Jurkat, Clone E6-1 (cell line): Measurements from ENCODE around the gene NDUFA11. TPM values are rescaled to one million over a fixed set of nuclear protein-coding genes. Genes with fewer than 3 reads are reported as not detected.

Source experiments
- DNase-seq: peaks from one replicate; pipeline ENCODE4 v3.0.0-alpha.2; 2011; ENCODE audit warnings: low read depth, low spot score
- H3K4me3 ChIP-seq: 2 replicates; pipeline ENCODE4 v1.5.1; 2011; ENCODE audit warnings: mild to moderate bottlenecking, low read length, control low read depth, moderate library complexity
- polyA plus RNA-seq: library from polyadenylated mRNA; unstranded; fragments of >200 nt; gene quantifications from one replicate; pipeline ENCODE4 v1.2.1, GENCODE V29; 2012; ENCODE audit warnings: missing spikeins; ENCODE audit not compliant: insufficient read length, insufficient read depth

Gene NDUFA11
- 328 TPM for polyA plus RNA-seq

DNA sequence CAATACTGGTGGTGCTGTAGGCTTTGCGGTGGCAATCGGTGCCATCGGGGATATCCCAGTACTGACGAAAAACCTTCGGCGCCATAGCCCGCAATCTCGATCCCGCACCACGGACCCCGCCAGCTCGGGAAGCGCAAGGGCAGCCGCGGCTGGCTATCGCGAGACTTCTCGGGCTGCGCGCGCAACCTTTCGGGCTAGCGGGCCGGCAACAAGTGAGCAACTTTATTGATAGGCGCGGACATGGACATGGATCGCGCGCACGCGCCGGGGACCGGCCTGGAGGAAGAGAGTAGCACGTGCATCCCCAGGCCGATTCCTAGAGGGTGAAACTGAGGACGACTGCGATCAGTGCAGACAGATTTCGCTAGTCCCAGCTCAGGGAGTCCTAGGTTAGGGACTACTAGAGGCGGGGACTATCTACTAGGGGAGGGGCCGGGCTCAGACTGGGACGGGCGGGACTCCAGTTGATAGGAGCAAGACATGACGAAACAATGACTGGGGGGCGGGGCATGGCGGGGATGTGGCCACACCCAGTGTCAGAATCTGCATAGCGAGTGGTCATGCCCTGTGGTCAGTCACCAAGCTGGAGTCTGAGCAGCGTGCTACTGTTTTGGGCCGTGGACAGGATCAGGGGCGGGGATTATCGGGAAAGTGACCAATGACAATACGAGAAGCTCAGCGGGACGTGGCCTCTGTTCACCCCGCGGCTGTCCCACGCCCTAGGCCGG lies at the start of gene NDUFA11:
Gene NDUFA11, minus strand, starts transcription at position 167 of the 728 bp plus-strand sequence. Its CDS starts 82 bp downstream, at position 85.
- peak; percentile 89 for DNase-seq
- peak within 1 kb of the TSS; percentile 99 for H3K4me3 ChIP-seq

DNA sequence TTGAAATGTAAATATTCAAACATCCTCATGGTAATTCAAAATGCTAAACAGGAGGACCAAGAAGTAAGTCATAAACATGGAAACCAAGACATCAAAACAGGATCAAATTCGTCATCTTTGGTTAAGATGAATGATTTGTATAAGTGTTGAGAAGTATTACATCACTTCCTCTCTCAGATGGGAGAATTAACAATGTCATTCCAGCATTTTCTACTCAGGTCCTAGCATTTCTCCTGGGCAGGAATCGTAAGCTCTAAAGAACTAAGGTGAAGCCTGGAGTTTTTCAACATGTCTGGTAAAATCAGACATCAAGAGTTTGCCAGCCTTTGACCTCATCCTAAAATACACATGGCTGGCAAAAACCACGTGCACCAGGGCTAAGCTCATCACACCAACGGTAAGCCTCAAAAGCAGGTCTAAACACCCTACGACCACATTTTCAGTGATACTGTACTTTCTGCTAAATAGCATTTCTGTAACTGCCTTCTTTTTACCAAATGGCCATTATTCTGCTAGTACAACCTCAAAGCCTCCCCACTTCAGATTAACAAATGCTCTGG lies 49.5 kb upstream of the NDUFA11 start:
- no peak for DNase-seq
- H3K4me3 ChIP-seq, result no peak overlapping the region

DNA sequence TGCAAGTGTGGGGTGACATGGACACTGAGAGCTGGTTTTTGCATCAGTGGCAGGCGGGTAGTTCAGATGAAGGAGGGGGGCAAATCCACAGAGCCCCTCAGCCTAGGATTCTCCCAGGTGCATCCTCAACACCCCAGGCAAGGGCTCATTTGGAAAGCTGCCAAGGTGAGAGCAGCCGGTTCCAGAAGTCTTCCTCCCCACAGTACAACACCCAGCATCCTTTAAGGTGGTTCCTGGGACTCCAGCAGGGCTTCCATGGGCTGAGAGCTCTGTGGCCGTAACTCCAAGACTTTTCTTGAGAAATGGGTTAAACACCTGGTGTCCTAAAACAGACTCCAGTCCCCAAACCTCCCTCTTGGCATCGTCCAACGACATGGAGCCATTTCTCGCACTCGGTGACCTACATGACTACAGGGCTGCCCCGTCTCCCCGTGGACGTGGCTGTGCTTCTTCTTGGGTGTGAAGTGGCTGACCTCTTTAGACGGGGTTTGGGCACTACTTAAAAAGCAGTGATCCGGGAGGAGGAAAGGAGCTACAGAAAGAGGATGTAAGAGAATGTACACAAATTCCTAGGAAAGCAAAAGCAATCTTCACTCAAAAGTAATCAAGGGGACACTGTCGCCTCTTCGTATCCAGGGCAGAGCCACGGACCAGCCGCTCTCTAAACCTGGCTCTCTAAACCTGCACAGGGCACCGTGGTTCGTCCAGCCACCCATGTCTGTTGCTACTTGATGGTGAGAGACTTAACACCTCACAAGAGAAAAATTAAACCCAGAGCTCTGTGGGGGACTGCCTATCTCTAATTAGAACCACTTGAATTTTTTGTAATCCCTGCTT lies 48.8 kb upstream of the NDUFA11 start:
- H3K4me3 ChIP-seq, result no peak overlapping the region
- no peak for DNase-seq

DNA sequence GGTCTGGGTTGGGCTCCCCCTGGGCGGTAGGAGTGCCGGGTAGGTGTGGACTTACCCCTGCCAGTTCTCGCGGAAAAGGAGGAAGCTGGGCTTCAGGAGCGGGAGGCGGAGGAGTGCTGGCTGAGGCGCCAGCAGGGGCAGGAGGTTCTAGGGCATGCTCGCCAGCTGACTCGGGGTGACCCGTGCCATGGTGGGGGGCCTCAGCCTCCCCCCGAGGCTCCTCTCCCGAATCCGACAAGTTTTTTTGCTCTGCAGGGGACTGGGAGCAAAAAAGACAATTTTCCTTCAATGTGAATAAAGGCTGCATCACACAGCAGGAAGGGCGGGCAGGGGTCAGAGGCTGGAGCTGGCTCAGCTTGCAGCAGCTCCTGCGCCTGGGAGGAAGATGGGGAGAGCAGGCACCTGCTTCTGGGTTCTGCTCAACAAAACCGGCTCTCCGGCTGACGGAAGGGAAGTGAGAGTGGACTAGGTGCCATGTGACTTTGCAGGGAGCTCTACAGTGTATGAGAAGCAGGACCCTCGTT lies 47.8 kb upstream of the NDUFA11 start:
- H3K4me3 ChIP-seq, result no peak overlapping the region
- no peak for DNase-seq

DNA sequence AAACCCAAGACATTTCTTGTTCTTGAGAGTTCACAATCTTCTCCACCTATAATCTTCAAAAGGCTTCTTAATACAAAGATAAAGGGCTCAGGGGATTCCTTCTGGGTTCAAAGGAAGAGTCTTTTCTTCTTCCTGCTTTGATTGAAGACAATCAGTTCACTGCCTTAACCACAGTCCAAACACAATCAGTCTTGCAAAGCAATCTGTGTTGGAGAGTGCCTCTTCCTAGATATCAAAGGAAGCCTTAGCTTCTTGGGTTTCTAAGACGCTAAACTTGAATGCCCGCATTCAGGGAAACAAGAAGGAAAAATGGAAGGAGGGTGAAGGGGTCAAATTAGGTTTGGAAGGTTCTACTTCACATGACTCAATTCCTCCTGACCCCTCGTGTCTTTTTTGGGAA lies 47.2 kb upstream of the NDUFA11 start:
- peak; percentile 37 for DNase-seq

DNA sequence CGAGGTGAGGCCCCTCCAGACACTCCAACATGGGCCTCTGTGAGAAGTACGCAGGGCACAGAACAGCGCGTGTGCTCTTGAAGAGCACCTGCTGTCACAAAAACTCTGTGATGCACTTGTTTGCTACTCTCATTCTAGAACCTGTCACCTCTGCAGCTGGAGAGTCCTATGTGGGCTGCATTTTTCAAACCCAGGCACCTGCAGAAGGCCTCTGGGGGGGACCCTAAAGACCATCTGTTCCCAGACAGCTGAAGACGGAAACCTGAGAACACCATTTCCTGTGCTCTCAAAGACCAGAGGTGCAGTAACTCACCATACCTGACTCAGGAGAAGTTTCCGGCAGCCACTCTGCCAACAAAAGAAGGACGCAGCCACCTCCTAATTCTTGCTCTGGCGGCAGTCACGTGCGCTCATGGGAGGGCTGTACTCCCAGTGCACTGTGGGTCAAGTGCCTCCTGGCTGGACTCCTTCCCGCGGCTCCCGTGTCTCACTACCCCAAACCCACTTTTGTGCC lies 46.3 kb upstream of the NDUFA11 start:
- H3K4me3 ChIP-seq, result peak overlapping the region; percentile 11; the same call in 1 of the 2 replicates
- DNase-seq, result peak; percentile 84

More for the DNA sequence above, 47.2 kb upstream of the NDUFA11 start:
- no peak overlapping the region for H3K4me3 ChIP-seq

DNA sequence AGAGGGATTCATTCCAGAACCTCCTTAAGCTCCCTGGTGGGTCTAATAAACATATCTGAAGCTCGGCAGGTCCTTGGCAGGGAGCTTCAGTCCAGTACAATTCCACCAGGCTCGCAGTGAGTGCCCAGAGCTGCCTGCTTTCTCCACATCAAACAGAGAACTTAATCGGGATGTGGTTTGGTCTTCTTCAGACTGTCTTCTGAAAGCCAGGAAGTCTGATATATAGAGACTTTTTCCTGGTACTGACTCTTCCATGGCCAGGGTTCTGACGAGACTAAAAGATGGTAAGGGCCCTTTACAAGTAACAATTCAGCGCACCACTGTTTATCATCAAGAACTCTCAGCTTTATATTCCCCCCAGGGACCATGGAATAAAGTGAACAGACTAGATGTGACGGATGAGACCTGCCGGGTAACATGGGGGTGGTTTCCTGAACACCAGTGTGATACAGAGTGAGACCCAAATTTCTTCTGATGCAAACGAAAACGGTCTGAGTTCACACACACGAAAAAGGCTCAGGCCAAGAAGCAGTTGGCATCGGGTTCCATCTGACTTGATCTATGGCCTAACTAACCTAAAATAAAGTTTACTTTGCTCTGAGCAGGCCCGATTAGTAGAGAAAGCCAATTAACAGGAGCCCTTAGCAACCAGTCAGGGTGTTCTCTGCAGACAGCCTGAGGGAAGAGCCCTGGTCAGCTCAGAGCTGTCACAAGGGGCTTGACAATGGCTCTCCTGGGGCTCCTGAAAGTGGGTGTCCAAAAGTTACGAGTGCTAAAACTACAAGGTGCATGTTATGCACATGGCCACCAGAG lies 45.4 kb upstream of the NDUFA11 start:
- H3K4me3 ChIP-seq, result no peak overlapping the region
- no peak for DNase-seq

DNA sequence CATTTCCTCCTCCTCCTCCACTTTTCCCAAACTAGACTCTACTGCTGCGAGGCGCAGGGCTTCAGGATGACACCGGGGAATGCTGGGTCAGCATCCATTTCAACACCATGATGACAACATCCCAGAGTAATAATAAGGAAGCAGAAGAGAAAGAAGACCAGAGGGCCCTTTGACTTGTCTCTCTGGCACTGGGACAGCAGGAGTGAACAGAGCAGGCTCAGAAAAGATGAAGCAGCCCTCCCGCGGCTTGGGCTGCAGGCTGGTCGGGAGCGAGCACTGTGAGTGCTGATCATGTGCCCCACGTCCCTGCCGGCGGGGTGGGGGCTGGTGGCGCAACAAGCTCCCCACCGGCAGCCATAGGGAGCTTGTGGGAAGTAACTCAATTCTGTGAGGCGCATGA lies 43.8 kb upstream of the NDUFA11 start:
- no peak overlapping the region for H3K4me3 ChIP-seq
- DNase-seq, result no peak

DNA sequence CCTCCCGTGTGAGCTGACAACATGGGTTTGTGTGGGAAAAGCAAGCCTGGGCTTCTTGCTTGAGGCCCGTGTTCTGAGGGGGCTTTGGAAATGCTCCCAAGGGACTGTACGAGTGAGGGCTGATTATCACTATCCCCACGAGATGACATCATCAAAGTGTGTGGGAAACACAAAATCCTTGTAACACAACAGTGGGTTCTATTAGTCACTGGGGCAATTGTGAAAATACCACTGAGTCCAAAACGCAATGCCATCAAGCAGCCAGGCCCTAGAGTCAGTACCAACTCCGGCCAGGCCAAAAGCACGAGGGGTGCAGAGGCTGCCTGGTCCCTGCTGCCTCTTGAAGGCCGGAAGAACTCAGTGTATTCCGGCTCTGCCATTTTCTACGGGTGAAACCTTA lies 40.0 kb upstream of the NDUFA11 start:
- no peak overlapping the region for H3K4me3 ChIP-seq
- no peak for DNase-seq

DNA sequence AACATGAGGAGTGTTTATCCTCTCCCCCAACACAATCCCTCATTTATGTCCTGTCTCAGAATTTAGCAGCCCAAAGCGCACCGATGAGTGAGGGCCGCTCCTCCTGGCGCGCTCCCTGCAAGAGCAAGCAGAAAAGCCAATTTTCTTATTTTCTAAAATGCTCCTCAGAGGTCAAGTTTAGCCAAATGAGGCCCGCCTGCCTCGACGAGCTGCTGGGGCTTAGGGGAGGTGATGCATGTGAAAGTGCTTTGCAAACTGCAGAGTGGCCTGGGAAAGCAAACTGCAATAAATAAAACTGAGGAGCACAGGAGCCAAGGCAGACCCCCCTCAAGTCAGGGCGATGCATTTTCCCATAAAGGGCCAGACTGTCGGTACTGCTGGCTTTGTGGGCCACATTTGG lies 39.5 kb upstream of the NDUFA11 start:
- no peak overlapping the region for H3K4me3 ChIP-seq
- DNase-seq, result no peak

DNA sequence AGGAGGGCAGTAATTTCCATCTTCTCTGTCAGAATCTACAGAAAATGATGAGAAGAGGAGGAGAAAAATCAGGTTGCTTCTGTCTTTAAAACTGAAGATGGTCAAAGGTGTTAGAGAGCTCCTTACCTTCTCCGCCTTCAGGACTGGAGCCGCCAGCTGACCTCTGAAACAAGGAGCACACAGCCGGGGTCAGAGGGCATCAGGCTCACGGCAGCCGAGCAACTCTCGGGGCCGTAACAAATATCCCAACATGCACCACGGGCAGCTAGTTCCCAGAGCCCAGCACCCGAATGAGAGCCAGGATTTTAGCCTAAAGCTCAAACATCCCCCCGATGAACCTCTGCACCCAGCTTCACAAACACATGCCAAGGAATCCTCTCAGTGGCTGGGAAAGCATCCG lies 38.1 kb upstream of the NDUFA11 start:
- no peak for DNase-seq
- no peak overlapping the region for H3K4me3 ChIP-seq

DNA sequence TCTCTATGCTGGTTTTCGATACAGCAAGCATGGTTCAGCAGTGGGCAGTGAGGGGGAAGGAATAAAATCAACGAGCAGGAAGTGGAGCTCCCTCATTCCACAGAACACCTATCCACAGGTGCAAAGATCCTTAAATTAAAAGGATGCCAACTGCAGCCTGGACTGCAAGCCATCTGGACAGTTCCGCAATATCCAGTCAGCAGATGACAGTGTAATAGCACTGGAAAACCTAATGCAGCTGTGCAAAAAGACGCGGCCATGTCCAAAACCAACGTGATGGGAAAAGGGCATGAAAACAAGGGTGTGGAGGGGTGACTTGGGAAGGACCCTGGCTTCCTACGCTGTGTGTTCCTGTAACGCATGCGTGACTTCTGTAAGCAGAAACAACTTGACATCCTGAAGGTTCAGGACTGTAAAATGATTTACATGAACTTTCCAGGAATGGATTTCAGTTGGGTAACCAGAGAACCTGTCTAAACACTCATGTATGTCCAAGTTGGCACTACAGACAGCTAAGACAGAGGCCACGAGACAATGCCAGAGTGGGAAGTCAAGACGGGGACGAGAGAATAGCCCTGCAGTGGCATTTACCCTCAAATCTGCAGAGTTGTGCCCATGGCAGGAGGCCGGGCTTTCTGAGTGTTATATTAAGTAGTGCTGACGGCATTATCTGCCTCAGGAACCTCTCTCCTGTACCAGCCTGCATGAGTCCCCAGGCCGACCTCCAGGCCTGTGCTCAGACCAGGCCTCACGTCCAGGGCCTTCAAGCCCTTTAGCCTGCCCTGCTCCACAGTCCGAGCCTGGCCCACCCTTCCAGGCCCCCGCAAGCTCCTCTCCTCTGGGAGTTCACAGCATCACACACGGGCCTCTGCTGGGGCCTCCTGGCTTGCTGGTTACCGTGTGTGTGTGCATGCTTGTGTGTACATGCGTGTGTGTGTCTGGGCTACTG lies 36.9 kb upstream of the NDUFA11 start:
- no peak for DNase-seq
- H3K4me3 ChIP-seq, result no peak overlapping the region

DNA sequence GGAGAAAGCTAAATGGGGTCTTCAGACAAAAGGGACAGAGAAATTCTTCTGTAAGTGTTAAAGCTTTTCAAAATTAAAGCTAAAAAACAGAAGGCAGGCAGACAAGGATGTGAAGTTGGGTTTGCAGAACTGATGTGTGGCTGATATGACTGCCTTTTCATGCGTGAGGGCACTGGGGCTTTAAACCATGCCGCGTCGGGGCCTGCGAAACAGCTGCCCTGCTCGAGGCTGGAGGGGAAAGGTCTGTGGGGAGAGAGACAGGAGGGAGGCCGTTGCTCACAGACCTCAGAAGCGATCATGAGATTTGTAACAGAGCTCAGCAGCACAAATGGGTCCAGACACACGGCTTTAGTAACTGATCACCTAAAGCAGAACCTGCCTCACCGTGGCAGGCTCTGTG lies 34.0 kb upstream of the NDUFA11 start:
- no peak for DNase-seq
- no peak overlapping the region for H3K4me3 ChIP-seq

DNA sequence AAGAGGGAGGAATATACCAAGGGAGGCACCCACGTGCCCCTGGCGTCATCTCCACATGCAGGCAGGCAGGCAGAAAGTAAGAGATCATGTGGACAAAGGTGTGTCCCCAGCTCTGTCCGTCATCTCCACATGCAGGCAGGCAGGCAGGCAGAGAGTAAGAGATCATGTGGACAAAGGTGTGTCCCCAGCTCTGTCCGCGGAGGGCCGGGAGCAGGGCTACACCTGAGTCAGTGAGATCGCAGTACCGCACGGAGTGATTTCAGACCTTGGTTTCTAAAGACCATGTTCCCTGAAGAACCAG lies 32.7 kb upstream of the NDUFA11 start:
- no peak for DNase-seq
- no peak overlapping the region for H3K4me3 ChIP-seq

DNA sequence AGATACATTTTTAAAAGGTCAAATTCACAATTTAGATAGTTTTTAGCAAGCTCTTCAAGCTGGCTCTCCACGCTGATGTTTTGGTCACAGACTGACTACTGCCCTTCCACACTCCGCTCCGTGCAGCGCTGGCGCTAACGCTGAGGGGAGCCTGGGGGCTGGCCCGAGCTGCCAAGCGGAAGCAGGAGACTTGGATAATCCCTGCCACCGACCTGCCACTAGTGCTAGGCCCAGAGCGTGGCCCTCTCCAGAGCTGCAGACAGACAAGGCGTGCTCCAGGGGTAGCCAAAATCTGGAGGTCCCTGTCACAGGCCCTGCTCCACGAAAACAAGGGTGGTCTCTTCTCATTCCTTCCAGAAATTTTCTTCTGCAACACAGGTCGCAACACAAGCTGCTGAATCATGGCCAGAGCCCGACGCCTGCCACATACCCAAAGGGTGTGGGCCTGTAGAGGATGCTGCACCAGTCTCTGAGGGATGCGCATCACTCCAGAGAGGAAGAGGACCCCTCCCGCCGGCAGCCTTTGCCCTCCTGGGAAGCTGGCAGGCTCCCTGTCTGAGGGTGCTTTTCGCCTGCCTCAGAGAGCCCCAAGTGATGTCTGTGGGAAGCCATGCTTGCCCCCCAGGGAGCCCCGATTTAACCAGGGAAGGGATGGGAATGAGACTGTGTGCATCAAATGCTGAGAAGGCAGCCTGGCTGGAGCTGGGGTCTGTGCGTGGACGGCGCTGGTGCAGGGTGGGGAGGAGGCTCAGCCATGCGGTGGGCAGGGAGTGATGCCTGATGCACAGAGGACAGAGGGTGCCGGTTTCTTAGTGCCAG lies 32.1 kb upstream of the NDUFA11 start:
- H3K4me3 ChIP-seq, result no peak overlapping the region
- DNase-seq, result no peak

DNA sequence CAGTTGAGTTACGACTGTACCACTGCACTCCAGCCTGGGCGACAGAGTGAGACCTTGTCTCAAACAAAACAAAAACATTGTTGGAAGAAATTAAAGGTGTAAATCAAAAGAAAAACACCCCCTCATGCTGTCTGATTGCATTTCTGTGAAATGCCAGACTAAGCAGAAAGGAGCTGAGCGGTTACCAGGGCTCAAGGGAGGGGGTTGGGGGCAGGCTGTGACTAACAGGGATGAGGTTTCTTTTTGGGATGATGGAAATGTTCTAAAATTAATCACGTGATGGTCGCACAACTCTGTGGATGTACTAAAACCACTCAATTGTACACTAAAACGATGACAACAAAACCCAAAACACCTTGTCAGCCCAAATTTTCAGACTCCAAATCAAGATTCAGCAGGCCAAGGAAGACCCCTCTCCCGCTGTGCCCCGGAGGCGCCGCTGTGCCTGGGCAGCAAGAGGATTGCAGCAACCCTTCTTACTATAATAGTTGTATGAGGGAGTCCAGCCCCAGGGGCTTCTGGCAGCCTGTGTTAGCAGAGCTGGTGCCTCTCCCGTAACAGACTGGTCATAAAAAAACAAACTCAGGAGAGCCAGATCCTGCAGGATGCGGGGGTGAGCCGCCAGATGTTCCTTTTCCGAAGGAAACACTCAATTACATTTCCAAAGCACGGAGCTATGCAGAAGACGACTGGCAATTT lies 31.3 kb upstream of the NDUFA11 start:
- H3K4me3 ChIP-seq, result no peak overlapping the region
- no peak for DNase-seq

DNA sequence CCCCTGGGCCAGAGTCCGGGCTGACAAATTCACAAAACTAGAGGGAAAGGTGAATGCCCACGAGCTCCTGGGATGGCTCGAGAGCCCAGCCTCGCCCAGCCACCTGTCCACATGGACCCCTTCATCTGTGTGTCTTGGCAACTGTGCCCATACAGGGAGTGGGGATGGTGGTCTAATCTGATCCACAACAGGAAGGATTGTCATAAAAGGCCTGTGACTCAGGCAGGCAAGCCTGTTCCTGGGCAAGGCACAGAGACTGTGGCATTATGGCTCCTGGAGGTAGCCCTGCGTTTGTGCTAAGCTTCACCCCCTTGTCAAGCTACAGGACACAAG lies 30.4 kb upstream of the NDUFA11 start:
- no peak for DNase-seq

More for the DNA sequence above, 30.4 kb upstream of the NDUFA11 start:
- H3K4me3 ChIP-seq, result no peak overlapping the region
